Measurements from ENCODE around the gene ICE1.
"Not testable (repeated sequence)": the region's sequence is repeated elsewhere in the genome, so short reads cannot be mapped to it uniquely, and the experiment has no call there.

ICE1 gene

GRCh38 chr5:5421961-5422818 is at the start of gene ICE1:
ICE1 (plus strand) TSS chr5:5422677; CDS start chr5:5422916, 239 bp downstream.
- peak; percentile 87 for DNase-seq

GRCh38 chr5:5372930-5373329 is 49.5 kb upstream of the ICE1 start:
- DNase-seq: no peak

- DNase-seq: no peak
Measured at GRCh38 chr5:5373351-5373989, 49.0 kb upstream of the ICE1 start.

GRCh38 chr5:5374009-5374715 is 48.3 kb upstream of the ICE1 start:
- no peak for DNase-seq

GRCh38 chr5:5377780-5378179 is 44.7 kb upstream of the ICE1 start:
- DNase-seq: no peak

GRCh38 chr5:5378531-5378930 is 43.9 kb upstream of the ICE1 start:
- DNase-seq: no peak

GRCh38 chr5:5380298-5380697 is 42.2 kb upstream of the ICE1 start:
- DNase-seq: no peak

GRCh38 chr5:5381310-5381913 is 41.1 kb upstream of the ICE1 start:
- DNase-seq: no peak

GRCh38 chr5:5383461-5383860 is 39.0 kb upstream of the ICE1 start:
- DNase-seq: no peak

GRCh38 chr5:5384660-5385330 is 37.7 kb upstream of the ICE1 start:
- DNase-seq: no peak

- no peak for DNase-seq
Measured at GRCh38 chr5:5385331-5385662, 37.2 kb upstream of the ICE1 start.

GRCh38 chr5:5386329-5386728 is 36.1 kb upstream of the ICE1 start:
- no peak for DNase-seq

GRCh38 chr5:5387192-5387591 is 35.3 kb upstream of the ICE1 start:
- DNase-seq: no peak

- DNase-seq: no peak
Measured at GRCh38 chr5:5387777-5388176, 34.7 kb upstream of the ICE1 start.

GRCh38 chr5:5390121-5390869 is 32.2 kb upstream of the ICE1 start:
- DNase-seq: not testable (repeated sequence)

- DNase-seq: not testable (repeated sequence)
Measured at GRCh38 chr5:5392504-5392903, 30.0 kb upstream of the ICE1 start.

GRCh38 chr5:5394384-5394986 is 28.0 kb upstream of the ICE1 start:
- not testable (repeated sequence) for DNase-seq

GRCh38 chr5:5395093-5395492 is 27.4 kb upstream of the ICE1 start:
- not testable (repeated sequence) for DNase-seq

GRCh38 chr5:5398071-5398470 is 24.4 kb upstream of the ICE1 start:
- DNase-seq: no peak

GRCh38 chr5:5401095-5401494 is 21.4 kb upstream of the ICE1 start:
- no peak for DNase-seq

- no peak for DNase-seq
Measured at GRCh38 chr5:5403741-5404140, 18.7 kb upstream of the ICE1 start.

GRCh38 chr5:5404381-5404780 is 18.1 kb upstream of the ICE1 start:
- DNase-seq: no peak
